RWPE2 (cell line): Measurements from ENCODE around the gene PRDM1.

Source experiments
- ATAC-seq: fragments of 200-7000 bp; cut with Tn5 transposase; 3 replicates; pipeline ENCODE4 v1.9.1; 2021; ENCODE audit warnings: low read depth
- DNase-seq: peaks from one replicate; pipeline ENCODE4 v3.0.0-alpha.2; 2020; ENCODE audit warnings: low spot score
- H3K27ac ChIP-seq: fragments of 450-650 bp; 2 replicates; pipeline ENCODE4 v1.5.1; 2017; ENCODE audit warnings: mild to moderate bottlenecking; ENCODE audit not compliant: poor library complexity, severe bottlenecking
- H3K27me3 ChIP-seq: fragments of 250-450 bp; sonication (Bioruptor Pico); 2 replicates; pipeline ENCODE4 v1.5.1; 2021; ENCODE audit warnings: mild to moderate bottlenecking, moderate library complexity; ENCODE audit not compliant: insufficient read depth, poor library complexity, severe bottlenecking
- H3K36me3 ChIP-seq: fragments of 250-450 bp; sonication (Bioruptor Pico); 2 replicates; pipeline ENCODE4 v1.5.1; 2020; ENCODE audit warnings: low read depth, mild to moderate bottlenecking, moderate library complexity
- H3K4me1 ChIP-seq: fragments of 250-450 bp; sonication (Bioruptor Pico); 2 replicates; pipeline ENCODE4 v1.5.1; 2021; ENCODE audit warnings: mild to moderate bottlenecking, moderate library complexity; ENCODE audit not compliant: insufficient read depth, poor library complexity, severe bottlenecking
- H3K4me3 ChIP-seq: fragments of 250-450 bp; sonication (Bioruptor Pico); 2 replicates; pipeline ENCODE4 v1.5.1; 2021; ENCODE audit warnings: mild to moderate bottlenecking, moderate library complexity; ENCODE audit not compliant: severe bottlenecking
- H3K9me3 ChIP-seq: fragments of 250-450 bp; sonication (Bioruptor Pico); 2 replicates; pipeline ENCODE4 v1.5.1; 2021; ENCODE audit warnings: mild to moderate bottlenecking, moderate library complexity; ENCODE audit not compliant: severe bottlenecking
- TF ChIP-seq, protein P1 (sequence below): fragments of 450-650 bp; IDR thresholded peaks from one replicate; pipeline ENCODE4 v1.5.1; 2017; ENCODE audit warnings: mild to moderate bottlenecking, moderate library complexity; ENCODE audit not compliant: poor library complexity, severe bottlenecking

The PRDM1 gene

DNA sequence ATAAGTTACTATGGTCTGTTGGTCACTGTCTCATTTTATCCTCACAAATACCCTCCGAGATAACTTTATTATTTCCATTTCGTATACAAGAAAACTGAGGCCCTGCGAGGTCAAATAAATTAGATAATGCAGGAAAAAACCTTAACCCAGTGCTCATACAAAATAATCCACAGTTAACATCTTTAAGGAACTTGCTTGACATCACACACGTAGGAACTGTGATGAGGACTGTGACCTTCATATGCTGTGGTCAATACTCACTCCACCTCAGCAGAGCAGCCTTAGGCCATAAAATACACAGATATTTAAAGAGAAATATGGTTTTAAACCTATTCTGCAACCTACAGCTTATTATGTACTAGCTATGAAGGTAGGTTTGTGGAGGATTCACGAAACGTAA is 34.3 kb downstream of the PRDM1 start:
- Histone ChIP-seq H3K27me3 (no peaks in the 10 kb centered on the region), H3K9me3 (no peaks in the 10 kb centered on the region), H3K36me3 (no peaks in the 10 kb centered on the region), H3K4me3 (no peak overlapping the region), H3K27ac (no peak overlapping the region), H3K4me1 (no peaks in the 10 kb centered on the region)
- ATAC-seq (no peak), DNase-seq (no peak)
- TF ChIP-seq, protein P1, sequence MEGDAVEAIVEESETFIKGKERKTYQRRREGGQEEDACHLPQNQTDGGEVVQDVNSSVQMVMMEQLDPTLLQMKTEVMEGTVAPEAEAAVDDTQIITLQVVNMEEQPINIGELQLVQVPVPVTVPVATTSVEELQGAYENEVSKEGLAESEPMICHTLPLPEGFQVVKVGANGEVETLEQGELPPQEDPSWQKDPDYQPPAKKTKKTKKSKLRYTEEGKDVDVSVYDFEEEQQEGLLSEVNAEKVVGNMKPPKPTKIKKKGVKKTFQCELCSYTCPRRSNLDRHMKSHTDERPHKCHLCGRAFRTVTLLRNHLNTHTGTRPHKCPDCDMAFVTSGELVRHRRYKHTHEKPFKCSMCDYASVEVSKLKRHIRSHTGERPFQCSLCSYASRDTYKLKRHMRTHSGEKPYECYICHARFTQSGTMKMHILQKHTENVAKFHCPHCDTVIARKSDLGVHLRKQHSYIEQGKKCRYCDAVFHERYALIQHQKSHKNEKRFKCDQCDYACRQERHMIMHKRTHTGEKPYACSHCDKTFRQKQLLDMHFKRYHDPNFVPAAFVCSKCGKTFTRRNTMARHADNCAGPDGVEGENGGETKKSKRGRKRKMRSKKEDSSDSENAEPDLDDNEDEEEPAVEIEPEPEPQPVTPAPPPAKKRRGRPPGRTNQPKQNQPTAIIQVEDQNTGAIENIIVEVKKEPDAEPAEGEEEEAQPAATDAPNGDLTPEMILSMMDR: no peak

GRCh38 chr6:106122306-106122918 is 36.3 kb downstream of the PRDM1 start:
- DNase-seq (no peak), ATAC-seq (no peak)
- no peak overlapping the region for H3K4me3 ChIP-seq
- H3K27ac ChIP-seq: no peak overlapping the region
- H3K4me1 ChIP-seq: no peaks in the 10 kb centered on the region
- H3K27me3 ChIP-seq: no peaks in the 10 kb centered on the region
- no peaks in the 10 kb centered on the region for H3K36me3 ChIP-seq
- no peaks in the 10 kb centered on the region for H3K9me3 ChIP-seq
- TF ChIP-seq, protein P1: no peak

- no peak for ATAC-seq
- no peak overlapping the region for H3K4me3 ChIP-seq
- no peaks in the 10 kb centered on the region for H3K9me3 ChIP-seq
- H3K4me1 ChIP-seq: no peaks in the 10 kb centered on the region
- H3K27me3 ChIP-seq: no peaks in the 10 kb centered on the region
- no peak overlapping the region for H3K27ac ChIP-seq
- H3K36me3 ChIP-seq: no peaks in the 10 kb centered on the region
- TF ChIP-seq, protein P1: no peak
- DNase-seq: no peak
Observed at GRCh38 chr6:106122938-106123656, 37.0 kb downstream of the PRDM1 start.

DNA sequence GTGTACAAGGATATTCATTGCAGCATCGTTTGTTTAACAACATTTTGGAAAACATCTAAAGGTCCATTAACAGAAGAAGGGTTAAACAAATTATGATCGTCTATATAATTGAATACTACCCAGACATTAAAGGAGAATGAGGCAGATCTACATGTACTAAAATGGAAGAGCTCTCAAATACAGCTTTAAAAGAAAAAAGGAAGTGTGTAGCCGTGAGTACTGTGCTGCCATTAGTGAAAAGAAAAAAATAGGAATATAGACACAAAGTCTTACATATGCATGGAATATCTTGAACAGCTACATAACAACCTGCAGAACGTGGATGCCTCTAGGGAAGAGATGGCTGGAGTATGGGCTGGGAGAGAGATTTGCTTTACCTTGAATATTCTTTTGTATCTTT is 37.9 kb downstream of the PRDM1 start:
- H3K27ac ChIP-seq: no peak overlapping the region
- H3K4me3 ChIP-seq: no peak overlapping the region
- H3K27me3 ChIP-seq: no peaks in the 10 kb centered on the region
- TF ChIP-seq, protein P1: no peak
- H3K36me3 ChIP-seq: no peaks in the 10 kb centered on the region
- DNase-seq (no peak), ATAC-seq (no peak)
- H3K4me1 ChIP-seq: peaks cover 2% of the 10 kb centered on the region
- H3K9me3 ChIP-seq: no peaks in the 10 kb centered on the region
